GM18858 (cell line): ENCODE results near the gene DFFB.
"Not testable (repeated sequence)": the region's sequence is repeated elsewhere in the genome, so short reads cannot be mapped to it uniquely, and the experiment has no call there.

Experiments used
- ATAC-seq: cut with Tn5 transposase; IDR thresholded peaks from one replicate; pipeline ENCODE4 v1.9.1; 2021; ENCODE audit not compliant: unreplicated experiment

The DFFB gene

GRCh38 chr1:3907031-3907534 is 49.8 kb downstream of the DFFB start:
- ATAC-seq, result no peak

DNA sequence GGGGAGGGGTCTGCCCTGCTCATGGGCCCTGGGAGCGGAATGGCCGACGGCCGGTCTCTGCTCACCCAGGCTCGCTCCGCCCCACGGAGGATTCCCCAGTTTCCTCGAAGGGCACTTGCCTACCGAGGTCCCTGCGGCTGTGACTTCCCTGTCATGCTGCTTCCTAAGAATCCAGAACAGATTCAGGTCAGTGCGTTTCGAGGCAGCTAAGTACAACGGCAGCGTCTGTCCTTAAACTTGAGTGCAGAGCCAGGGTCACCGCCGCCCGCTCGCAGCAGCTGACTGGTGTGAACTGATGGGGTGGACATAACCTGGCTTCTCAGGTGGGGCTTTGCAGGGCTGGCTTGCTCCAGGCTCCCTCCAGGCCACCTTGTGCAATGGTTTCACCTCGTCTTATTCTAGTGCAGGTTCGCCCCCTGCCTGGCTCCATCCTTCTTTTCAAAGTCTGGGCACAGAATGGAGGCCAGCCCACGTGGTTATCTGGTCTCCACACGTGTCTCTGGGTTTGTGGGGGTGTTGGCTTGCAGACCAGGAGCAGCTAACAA is 50.4 kb downstream of the DFFB start:
- no peak for ATAC-seq

- ATAC-seq, result no peak
Observed at GRCh38 chr1:3908886-3909517, 51.7 kb downstream of the DFFB start.

DNA sequence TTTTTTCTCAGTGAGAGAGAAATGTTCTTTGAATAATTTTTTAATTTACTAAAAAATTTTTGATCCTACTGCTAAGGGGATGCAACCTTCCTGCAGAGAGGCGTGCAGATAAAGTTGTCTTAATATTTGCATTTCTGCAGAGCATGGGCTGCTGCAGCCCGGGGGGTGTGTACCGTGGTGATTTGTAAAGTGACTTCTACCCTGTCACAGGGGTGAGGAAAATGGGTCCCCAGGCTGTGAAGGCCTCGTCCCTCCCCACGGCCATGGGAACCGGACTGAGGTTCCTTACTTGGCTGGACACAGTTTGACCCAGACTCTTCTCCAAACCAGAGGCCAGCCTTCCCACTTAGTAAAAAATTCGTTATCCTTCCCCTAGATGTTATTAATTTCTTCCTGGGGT is 52.3 kb downstream of the DFFB start:
- no peak for ATAC-seq

DNA sequence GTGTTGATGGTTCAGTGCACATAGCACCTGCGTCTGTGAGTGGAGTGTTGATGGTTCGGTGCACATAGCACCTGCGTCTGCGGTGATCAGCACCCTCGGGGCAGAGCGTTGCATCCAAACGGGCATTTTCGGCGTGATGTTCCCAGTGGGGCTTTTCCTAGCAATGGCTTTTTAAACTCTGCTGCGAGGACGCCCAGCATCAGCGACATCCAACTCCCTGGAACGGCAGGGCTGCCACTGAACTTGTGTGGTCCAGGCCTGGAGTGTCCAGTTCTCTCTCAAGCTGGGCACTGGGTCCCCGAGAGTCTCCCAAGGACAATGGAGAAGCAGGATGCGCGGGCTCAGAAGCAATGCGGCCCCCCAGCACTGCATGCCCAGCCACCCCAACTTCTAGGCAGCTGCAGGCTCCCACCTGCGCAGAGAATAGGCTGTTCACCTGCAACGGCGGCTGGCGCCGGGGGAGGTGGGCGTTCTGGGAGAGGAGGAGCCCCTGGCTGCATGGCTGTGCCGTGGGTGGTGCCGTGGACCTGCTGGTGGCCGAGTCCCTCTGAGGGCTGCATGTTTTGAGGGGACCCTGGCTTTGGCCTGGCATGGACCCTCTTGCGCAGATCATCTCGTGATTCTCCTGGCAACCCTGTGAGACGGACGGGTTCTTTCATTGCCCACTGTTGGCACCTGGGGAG is 52.9 kb downstream of the DFFB start:
- no peak for ATAC-seq

DNA sequence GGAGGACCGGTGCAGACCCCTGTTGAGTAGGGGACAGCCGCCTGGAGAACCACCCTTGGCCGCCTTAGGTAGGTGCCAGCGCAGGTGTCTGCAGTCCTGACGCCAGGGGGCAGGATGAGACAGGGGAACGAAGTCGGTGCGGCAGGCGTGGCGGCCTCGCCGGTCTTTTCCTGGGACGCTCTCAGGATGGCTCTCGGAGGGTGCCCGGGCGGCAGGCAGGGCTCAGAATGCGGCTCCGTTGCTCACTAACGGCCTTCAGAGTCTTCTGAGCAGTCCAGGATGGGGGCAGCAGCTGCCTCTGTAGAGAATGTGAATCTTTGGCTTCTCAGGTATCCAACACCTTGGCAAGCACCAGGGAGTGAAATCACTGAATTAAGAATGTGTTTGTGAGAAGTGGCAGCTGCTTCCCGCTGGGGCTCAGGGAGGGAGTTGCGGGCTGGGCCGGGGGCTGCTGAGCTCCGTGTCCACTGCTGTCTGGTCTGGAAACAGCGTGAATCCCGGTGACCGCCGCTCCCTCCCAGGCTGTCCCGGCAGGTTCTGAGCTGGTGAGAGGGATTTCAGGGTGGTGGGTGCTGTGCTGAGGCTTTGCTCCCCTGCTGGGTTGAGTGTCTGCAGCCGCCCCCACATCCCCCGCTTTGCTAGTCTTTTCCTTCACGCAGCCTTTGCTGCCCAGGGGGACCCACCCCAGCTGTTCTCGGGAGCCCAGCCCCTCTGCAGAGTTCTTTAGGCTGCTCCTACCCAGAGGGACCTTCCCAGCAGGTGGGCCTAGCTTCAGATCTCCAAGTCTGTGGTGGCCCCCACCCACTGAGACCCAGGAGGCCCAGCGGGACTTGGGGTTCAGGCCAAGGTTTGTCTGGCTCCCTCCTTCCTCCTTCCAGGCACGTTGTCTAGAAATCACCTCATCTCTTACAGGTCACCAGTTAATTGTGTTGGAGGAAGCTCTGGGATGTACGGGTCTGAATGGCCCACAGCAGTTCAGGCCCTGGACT is 53.9 kb downstream of the DFFB start:
- no peak for ATAC-seq

DNA sequence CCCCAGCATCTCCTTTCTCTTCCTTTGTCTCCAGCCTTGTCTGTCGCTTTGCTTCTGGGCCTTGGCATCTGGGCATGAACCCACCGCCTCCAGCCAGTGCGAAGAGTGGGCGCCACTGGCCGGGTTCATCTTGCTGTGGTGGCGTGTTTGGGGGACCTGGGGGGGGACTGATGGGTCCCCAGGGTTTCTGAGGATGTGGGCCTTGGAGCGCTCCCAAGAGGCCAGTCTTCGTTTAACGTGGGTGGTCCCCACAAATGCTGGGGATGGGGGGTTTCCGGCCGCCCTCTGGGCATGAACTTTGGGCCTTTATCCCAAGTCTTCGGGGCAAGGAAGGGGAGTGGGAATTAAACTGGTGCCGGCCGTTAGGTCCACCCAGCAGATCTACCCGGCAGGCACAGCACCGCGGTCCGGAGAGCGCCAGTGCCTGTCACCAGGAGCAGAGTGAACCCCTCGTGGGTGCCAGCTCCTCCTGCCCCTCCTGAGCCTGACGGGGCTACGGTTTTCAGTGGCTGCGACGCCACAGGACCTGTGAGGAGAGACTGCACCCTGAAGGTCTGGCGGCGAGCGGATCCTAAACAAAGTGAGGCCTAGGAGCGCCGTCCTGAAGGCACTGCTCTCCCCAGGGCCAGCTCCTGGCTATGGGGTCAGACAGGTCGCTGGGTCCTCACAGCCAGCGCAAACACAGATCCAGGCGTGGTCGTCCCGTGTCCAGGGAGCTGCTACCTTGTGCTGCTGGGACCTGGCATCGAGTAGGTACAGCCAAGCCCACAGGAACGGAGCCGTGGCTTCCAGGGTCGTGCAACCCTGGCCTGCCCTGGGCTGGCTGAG is 54.9 kb downstream of the DFFB start:
- no peak for ATAC-seq

GRCh38 chr1:3912809-3913685 is 55.8 kb downstream of the DFFB start:
- ATAC-seq, result no peak

GRCh38 chr1:3914331-3914851 is 57.1 kb downstream of the DFFB start:
- ATAC-seq, result no peak

DNA sequence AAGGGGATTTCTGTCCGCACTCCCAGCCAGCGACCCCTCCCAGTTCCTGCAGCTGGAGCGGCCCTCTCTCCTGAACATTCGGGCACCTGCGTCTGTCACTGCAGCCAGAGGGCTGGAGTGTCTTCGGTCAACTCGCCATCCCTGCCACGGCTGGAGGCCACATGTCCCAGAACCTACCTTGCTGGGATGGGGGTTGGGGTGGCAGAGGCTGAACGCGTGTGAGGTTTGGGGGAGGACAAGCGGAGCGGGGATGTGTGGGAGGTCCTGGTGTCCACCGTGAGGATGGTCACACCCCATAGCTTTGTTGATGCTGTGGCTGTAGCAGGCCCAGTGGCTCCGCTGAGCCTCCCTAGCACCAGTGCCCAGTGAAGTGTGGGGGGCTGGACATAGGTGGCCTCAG is 57.6 kb downstream of the DFFB start:
- no peak for ATAC-seq

GRCh38 chr1:3915551-3916121 is 58.4 kb downstream of the DFFB start:
- no peak for ATAC-seq

DNA sequence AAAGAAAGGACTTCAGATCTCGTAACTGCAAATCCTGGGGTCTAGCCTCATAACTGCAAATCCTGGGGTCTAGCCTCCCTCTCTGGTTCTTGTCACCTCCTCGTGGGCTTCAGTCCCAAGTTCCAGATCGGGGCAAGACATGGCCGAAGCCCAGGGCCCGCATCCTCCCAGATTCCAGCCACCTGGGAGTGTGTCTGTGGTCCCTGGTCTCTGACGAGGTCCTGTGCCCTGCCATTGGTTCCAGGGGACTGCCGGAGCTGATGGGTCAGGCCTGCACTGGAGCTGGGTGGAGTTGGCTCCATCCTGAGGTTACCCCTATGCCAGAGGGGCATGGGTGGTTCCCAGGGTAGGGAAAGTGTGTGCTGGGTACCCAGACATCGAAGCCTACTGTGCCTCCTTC is 60.5 kb downstream of the DFFB start:
- ATAC-seq, result no peak

DNA sequence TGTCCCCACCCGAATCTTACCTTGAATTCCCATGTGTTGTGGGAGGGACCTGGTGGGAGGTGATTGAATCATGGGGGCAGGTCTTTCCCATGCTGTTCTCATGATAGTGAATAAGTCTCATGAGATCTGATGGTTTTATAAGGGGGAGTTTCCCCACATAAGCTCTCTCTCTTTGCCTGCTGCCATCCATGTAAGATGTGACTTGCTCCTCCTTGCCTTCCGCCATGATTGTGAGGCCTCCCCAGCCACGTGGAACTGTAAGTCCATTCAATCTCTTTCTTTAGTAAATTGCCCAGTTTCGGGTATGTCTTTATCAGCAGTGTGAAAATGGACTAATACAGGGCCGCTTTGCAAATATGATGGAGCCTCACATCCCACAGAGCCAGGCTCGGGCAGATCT is 61.1 kb downstream of the DFFB start:
- not testable (repeated sequence) for ATAC-seq

- no peak for ATAC-seq
Observed at GRCh38 chr1:3918966-3919611, 61.8 kb downstream of the DFFB start.

DNA sequence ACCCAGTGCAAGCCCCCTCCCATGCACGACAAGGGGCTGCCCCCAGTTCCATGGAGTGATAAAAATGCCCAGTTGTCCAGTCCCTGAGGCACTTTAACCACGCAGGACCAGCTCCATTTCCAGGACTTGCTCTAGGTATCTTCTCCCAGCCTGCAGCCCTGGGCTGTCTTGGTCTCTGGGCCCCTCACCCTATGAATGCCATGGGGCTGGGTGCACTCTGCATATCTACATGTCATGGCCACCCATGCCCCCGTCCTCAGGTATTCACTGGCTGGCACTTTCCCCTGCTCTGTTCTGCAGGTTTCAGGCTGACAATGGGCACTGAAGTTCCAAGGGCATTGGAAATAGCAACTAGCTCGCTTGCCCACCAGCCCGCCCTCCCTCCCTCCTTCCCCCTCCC is 62.4 kb downstream of the DFFB start:
- ATAC-seq, result no peak

- no peak for ATAC-seq
Observed at GRCh38 chr1:3921765-3922164, 64.5 kb downstream of the DFFB start.

- no peak for ATAC-seq
Observed at GRCh38 chr1:3922201-3922725, 65.0 kb downstream of the DFFB start.

- no peak for ATAC-seq
Observed at GRCh38 chr1:3922851-3923250, 65.6 kb downstream of the DFFB start.
